Measurements from ENCODE around the gene KRTAP4-11. TPM values are rescaled to one million over a fixed set of nuclear protein-coding genes. Genes with fewer than 3 reads are reported as not detected.
"Not testable (repeated sequence)": the region's sequence is repeated elsewhere in the genome, so short reads cannot be mapped to it uniquely, and the experiment has no call there.

The KRTAP4-11 gene
- polyA plus RNA-seq, 1 experiment: not detected

DNA sequence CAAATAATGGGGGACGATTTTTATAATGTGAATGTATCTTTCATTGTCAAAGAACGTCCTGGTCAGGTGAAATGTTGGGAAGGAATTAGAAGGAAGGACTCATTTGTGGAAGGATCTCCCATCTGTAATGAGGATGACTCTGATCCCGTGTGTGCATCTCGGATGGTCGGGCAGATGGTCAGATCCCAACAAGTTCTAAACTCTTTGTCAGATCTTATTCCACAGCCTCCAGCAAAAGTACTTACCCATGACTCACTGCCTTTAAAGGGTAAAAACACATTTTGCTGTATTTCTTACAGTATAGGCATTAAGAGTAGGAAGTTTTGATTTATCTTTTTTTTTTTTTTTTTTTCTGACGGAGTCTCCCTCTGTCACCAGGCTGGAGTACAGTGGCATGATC, 19.7 kb downstream of the KRTAP4-11 start:
- H3K27me3 ChIP-seq (ENCODE audit: control insufficient read depth, insufficient read depth, low read length): no peaks in the 10 kb centered on the region
- CTCF ChIA-PET: no interaction called here
- TF ChIP-seq, protein P1, sequence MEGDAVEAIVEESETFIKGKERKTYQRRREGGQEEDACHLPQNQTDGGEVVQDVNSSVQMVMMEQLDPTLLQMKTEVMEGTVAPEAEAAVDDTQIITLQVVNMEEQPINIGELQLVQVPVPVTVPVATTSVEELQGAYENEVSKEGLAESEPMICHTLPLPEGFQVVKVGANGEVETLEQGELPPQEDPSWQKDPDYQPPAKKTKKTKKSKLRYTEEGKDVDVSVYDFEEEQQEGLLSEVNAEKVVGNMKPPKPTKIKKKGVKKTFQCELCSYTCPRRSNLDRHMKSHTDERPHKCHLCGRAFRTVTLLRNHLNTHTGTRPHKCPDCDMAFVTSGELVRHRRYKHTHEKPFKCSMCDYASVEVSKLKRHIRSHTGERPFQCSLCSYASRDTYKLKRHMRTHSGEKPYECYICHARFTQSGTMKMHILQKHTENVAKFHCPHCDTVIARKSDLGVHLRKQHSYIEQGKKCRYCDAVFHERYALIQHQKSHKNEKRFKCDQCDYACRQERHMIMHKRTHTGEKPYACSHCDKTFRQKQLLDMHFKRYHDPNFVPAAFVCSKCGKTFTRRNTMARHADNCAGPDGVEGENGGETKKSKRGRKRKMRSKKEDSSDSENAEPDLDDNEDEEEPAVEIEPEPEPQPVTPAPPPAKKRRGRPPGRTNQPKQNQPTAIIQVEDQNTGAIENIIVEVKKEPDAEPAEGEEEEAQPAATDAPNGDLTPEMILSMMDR (IDR thresholded peaks at IDR 0.05; ENCODE audit: insufficient read depth, low read depth, low read length): no peak
- POLR2A ChIA-PET: no interaction called here
- peak; percentile 64 for DNase-seq (ENCODE audit: low read depth)
- no peaks in the 10 kb centered on the region for H3K36me3 ChIP-seq (ENCODE audit: control insufficient read depth, insufficient read depth, low read length)
- no peak overlapping the region for H3K4me3 ChIP-seq (ENCODE audit: low read depth, low read length)

- CTCF ChIA-PET: interaction anchor here (1.1 kb wide), 1 partner anchor 13 kb away, joined by 3 read pairs; no protein-coding TSS in a partner anchor
- TF ChIP-seq, protein P1 (IDR thresholded peaks at IDR 0.05; ENCODE audit: insufficient read depth, low read depth, low read length): no peak
- POLR2A ChIA-PET: no interaction called here
- H3K27me3 ChIP-seq (ENCODE audit: control insufficient read depth, insufficient read depth, low read length): no peaks in the 10 kb centered on the region
- H3K4me3 ChIP-seq (ENCODE audit: low read depth, low read length): no peak within 1 kb of the TSS
- DNase-seq (ENCODE audit: low read depth): no peak
- no peaks in the 10 kb centered on the region for H3K36me3 ChIP-seq (ENCODE audit: control insufficient read depth, insufficient read depth, low read length)
Measured at GRCh38 chr17:41098042-41098441, 20.1 kb downstream of the KRTAP4-11 start, which contains the start of gene KRTAP4-8. TSS of gene KRTAP4-8 (minus strand) at chr17:41098142. CDS start at chr17:41098084, 58 bp downstream.

GRCh38 chr17:41096055-41096454, 22.1 kb downstream of the KRTAP4-11 start:
- no peak for DNase-seq (ENCODE audit: low read depth)
- ChIA-PET POLR2A (no interaction called here), CTCF (interaction anchor here (0.8 kb wide), 1 partner anchor 290 kb away, joined by 3 read pairs; no protein-coding TSS in a partner anchor)
- no peaks in the 10 kb centered on the region for H3K36me3 ChIP-seq (ENCODE audit: control insufficient read depth, insufficient read depth, low read length)
- no peak overlapping the region for H3K4me3 ChIP-seq (ENCODE audit: low read depth, low read length)
- H3K27me3 ChIP-seq (ENCODE audit: control insufficient read depth, insufficient read depth, low read length): no peaks in the 10 kb centered on the region
- TF ChIP-seq, protein P1 (IDR thresholded peaks at IDR 0.05; ENCODE audit: insufficient read depth, low read depth, low read length): no peak

- POLR2A ChIA-PET; DNase-seq (ENCODE audit: low read depth); H3K27me3 ChIP-seq (ENCODE audit: control insufficient read depth, insufficient read depth, low read length); H3K4me3 ChIP-seq (ENCODE audit: low read depth, low read length); H3K36me3 ChIP-seq (ENCODE audit: control insufficient read depth, insufficient read depth, low read length): not testable (repeated sequence)
- CTCF ChIA-PET: interaction anchor here (0.8 kb wide), 1 partner anchor 14 kb away, joined by 3 read pairs; no protein-coding TSS in a partner anchor
Measured at GRCh38 chr17:41088760-41089352, 29.3 kb downstream of the KRTAP4-11 start.

DNA sequence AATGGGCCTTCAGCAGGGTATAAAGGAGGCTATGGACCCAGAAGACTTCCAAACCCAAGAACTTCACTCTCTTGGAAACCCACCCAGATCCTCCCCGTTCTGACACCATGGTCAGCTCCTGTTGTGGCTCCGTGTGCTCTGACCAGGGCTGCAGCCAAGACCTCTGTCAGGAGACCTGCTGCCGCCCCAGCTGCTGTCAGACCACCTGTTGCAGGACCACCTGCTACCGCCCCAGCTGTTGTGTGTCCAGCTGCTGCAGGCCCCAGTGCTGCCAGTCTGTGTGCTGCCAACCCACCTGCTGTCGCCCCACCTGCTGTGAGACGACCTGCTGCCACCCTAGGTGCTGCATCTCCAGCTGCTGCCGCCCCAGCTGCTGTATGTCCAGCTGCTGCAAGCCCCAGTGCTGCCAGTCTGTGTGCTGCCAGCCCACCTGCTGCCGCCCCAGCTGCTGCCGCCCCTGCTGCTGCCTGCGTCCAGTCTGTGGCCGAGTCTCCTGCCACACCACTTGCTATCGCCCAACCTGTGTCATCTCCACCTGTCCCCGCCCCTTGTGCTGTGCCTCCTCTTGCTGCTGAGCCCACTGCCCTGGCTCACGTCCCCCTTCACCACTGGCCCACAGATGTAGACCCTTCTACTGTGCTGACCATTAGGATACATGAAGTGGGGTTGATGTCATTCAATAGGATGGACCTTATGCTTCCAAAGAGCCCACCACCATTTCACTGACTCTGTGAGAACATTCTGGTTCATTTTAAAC, 33.9 kb downstream of the KRTAP4-11 start, which contains the start of gene KRTAP4-7:
TSS of gene KRTAP4-7 (plus strand) at position 51 of the 757 bp plus-strand sequence. CDS start at position 108, 57 bp downstream.
- CTCF ChIA-PET: interaction anchor here (0.9 kb wide), 1 partner anchor 13 kb away, joined by 3 read pairs; the partner anchor contains the start of gene KRTAP4-8
- H3K36me3 ChIP-seq (ENCODE audit: control insufficient read depth, insufficient read depth, low read length); H3K27me3 ChIP-seq (ENCODE audit: control insufficient read depth, insufficient read depth, low read length); DNase-seq (ENCODE audit: low read depth); POLR2A ChIA-PET; H3K4me3 ChIP-seq (ENCODE audit: low read depth, low read length): not testable (repeated sequence)

DNA sequence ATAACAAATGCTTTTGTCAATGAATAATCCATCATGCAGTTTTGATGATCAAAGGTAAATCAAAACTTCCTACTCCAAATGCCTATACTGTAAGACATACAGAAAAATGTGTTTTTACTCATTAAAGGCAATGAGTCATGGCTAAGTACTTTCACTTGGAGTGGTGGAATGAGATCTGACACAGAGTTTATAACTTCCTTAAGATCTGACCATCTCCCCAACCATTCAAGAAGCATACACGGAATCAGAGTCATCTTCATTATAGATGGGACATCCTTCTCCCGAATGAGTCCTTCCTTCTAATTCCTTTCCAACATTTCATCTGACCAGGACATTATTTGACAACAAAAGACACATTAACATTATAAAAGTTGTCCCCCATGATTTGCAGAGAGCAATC, 34.7 kb downstream of the KRTAP4-11 start:
- POLR2A ChIA-PET: interaction anchor here (1.0 kb wide), 1 partner anchor 21 kb away, joined by 3 read pairs; no protein-coding TSS in a partner anchor
- H3K36me3 ChIP-seq (ENCODE audit: control insufficient read depth, insufficient read depth, low read length); H3K27me3 ChIP-seq (ENCODE audit: control insufficient read depth, insufficient read depth, low read length); H3K4me3 ChIP-seq (ENCODE audit: low read depth, low read length); CTCF ChIA-PET: not testable (repeated sequence)
- DNase-seq (ENCODE audit: low read depth): peak; percentile 50

Data from BJ (cell line).